Stimulated activated CD4-positive, alpha-beta T cell treated with anti-CD3 and anti-CD28 coated beads, Interleukin-1b, Interleukin-23, amount 100 ng/mL, for 24 hours (primary cell): ENCODE results near the gene EDNRA.
"Not testable (repeated sequence)": the region's sequence is repeated elsewhere in the genome, so short reads cannot be mapped to it uniquely, and the experiment has no call there.

Experiments used
- DNase-seq, 4 experiments: peaks; one replicate each; pipeline ENCODE4 v3.0.0-alpha.2; 2020; ENCODE audit warnings: low read depth in 4 of 4, low spot score in 1 of 4

Gene EDNRA

DNA sequence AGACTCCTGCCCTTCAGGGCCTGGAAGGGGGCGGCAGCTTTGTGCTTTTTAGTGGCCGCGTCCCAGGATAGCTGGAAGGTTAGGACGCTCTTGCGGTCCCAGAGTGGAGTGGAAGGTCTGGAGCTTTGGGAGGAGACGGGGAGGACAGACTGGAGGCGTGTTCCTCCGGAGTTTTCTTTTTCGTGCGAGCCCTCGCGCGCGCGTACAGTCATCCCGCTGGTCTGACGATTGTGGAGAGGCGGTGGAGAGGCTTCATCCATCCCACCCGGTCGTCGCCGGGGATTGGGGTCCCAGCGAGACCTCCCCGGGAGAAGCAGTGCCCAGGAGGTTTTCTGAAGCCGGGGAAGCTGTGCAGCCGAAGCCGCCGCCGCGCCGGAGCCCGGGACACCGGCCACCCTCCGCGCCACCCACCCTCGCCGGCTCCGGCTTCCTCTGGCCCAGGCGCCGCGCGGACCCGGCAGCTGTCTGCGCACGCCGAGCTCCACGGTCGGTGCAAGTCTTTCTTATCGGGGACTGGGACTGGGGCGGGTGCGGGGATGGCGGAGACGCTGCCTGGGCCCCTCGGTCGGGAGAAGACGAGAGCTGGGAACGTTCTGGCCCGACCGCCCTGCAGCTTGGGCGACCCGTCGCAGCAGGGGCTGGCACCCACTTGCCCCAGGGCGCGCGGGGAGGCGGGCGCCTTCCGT lies at the start of gene EDNRA:
TSS of gene EDNRA (plus strand) at position 207 of the 686 bp plus-strand sequence. CDS start 4,585 bp downstream, outside the sequence.
- no peak for DNase-seq

DNA sequence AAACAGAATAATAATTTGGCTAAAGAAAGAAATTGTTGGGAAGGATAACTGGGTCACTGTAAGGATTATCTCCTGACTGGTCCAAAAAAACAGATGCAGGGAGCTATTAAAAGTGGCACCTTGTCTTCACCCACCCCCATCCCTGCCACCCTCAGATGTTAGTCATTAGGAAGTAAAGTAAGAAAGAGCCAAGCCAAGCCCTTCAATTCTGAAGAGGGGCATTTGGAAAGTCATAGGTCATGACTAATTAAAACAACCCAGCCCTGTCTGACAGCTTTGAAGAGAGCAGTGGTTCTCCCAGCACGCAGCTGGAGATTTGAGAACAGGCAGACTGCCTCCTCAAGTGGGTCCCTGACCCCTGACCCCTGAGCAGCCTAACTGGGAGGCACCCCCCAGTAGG lies 46.5 kb upstream of the EDNRA start:
- not testable (repeated sequence) for DNase-seq

DNA sequence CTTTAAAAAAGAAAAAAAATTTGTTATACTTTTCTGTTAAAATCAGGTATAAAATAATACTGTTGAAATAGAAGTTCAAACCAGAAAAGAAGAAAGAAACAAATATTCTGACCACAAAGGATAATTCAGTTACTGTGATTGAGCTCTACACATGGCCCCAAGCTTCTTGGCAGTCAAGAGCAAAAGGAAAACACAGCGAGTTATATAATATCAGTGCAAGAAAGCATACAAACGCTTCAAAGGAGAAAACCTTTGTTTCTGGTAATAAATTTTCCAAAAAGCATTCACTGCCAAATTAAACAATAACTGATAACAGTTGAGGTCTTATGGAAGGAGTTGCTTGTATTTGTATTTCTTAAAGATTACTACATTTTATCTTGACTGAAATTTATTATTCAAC lies 40.5 kb upstream of the EDNRA start:
- no peak for DNase-seq

DNA sequence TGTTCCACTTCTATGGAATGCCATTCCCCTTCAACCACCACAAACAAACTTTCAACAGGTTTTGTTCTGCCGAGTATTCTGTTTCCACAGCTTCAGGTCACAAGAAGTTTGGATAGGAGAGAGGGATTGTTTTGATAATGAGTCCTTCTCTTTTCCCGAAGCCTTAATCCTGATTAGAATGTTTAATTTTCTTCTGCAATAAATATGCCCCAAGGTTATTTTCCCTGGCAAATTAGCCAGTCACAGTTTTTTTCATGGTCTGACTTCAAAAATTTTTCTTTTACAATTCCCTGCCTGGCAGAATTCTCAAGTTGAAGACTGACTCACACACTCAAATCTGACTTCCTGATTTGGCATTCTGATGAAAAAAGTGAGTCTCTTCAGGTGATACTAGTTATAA lies 33.1 kb upstream of the EDNRA start:
- DNase-seq, result no peak

DNA sequence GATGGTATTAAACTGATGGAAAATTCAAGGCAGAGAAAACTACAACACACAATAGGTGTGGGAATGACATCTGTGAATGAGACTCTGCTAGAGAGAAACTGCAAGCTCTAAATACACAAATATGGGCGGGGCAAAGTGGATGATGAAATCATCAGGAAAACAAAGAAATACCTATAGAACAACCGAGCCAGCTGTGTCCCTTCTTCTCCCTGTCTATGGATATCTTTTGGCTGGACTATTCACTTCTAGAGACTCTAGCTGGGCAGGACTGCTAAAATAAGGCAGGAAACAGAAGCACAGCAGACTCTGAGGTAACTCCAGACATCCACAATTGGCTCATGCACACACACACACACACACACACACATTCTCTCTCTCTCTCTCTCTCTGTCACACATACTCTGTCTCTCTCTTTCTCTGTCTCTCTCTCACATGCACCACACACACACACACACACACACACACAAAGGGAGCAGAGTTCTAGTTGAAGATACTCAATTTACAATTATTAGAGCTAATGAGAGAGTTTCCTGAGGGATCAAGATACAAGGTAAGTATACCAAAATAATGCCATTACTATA lies 27.2 kb upstream of the EDNRA start:
- no peak for DNase-seq

DNA sequence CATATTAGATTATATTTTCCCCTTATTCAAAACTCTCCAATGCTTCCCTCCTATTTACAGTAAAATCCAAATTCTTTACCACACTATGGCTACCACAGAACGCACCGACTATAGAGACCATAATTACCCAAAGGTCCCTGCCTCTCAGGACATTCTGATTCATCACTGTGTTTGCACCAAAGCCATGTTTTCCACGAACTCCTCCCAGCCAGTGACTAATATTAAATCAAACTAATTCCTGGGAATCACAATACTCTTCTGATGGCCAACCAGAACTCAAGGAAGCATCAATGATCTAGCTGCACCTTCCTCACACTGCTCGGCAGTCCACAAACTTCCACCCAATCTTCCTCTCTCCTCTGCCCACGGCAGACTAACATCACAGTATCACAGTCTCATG lies 24.2 kb upstream of the EDNRA start:
- no peak for DNase-seq

DNA sequence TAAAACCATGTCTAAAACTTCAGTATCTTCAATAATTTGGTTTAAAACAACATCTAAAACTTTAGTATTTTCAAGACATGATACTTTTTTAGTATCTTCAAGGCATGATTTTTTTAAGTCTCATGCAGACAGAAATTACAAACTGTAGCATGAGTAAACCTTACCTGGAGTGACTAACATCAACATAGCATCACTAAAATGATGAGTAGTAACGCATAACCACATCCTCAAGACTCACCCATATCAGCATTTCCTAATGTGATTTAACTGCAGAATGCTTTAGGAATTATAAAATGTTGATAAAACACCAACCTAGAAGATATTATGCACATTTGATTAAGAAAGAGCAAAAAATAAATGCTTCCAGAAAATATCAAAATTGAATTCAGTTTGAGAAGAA lies 19.7 kb upstream of the EDNRA start:
- DNase-seq, result no peak

DNA sequence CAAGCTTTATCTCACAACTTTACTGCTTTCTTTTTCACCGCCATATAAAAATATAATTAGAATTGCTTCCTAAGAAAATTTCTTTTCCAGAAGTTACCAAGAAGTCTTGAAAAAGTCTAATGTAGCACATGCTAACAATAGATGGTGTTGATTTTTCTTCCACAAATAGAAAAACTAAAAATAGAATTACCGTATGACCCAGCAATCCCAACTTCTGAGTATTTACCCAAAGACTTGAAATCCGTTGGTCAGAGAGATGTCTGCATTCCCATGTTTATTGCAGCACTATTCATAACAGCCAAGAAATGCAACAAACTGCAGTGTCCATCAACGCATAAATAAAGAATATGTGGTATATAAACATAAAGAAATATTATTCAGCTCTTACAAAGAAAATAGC lies 17.8 kb upstream of the EDNRA start:
- no peak for DNase-seq

DNA sequence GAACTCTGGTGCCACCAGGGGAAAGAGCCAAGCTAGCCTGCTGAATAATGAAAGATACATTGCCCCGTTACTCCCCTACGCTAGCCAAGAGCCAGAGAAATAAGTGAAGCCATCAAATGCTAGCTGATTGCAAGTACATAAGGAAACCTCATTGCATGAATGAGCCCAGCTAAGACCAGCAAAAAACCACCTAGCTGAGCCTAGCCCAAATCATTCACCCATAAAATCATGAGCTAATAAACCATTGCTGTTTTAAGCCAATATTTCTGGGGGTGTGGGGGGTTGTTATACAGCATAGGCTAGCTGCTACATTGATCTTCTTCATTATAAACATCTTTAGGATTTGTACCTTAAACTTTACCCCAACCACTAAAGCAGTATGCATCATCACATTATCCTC lies 15.4 kb upstream of the EDNRA start:
- DNase-seq, result no peak

DNA sequence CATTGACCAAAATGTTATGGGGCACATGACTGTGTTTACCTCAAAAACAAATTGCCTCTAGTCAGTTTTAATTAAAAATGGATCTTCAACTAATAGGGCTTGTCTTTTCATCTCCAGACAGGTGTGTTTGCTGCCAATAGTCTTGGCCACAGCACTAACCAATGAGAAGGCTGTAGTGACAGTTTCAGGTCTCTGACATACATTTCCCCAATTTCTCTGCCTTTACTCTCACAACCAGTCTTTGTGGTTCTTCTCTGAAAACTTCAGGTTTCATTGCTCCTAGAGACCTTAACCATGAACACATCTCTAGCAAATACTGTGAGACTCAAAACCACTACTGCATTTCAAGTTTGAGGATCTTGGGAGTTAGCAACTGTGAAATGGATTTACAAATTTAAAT lies 3.5 kb upstream of the EDNRA start:
- DNase-seq, result no peak

DNA sequence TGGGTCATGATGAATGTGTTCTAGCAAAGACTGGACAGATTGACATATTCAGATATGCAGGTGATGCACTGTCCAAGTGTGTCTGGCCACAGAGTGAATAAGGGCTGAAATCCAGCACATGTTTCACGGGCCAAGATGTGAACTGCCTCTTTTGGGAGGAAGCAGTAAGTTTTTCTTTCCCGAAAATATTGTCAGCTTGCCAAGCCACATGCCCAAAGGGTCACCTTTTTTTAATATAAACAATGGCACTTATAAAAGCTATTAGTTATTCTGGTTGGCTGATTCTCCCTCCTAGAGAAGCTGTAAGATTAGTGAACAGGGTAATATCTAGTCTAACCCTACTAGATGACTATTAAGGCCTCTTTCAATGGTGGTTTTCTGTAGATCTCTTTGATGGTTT lies 1.5 kb upstream of the EDNRA start:
- no peak for DNase-seq

DNA sequence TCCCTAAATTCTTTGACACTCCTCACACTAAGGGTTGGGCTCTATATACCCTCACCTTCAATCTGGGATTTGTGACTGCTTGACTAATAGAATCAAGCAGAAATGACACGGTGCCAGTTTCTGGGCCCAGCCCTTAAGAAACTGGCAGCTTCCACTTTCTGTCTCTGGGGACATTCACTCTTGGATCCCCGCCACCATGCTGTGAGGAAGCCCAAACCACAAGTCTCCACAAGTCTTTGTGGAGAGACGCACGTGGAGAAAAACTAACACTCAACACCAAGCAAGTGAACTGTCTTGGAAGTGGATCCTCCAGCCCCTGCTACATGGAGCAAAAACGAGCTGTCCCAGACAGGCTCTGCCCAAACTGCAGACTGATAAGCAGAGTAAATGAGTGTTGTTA lies 1.1 kb upstream of the EDNRA start:
- DNase-seq, result no peak

DNA sequence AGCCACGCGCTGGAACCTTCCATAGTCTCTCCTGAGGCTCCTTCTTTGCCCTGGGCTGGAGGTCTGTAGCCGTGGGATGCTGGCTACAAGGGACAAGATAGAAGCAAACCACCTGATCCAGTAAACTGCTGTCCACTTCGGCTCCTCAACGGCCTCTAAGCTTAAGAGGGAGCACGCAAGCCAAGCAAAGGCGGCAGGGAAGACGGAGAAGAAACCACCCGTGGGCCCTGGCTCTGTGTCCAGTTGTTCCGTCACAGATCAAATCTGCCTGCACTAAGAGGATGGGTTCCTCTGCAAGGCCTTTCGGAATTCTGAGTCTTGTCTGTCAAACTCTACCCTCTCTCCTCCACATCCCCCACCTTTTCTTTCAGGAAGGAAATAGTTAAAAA lies 401 bp upstream of the EDNRA start:
- no peak for DNase-seq

DNA sequence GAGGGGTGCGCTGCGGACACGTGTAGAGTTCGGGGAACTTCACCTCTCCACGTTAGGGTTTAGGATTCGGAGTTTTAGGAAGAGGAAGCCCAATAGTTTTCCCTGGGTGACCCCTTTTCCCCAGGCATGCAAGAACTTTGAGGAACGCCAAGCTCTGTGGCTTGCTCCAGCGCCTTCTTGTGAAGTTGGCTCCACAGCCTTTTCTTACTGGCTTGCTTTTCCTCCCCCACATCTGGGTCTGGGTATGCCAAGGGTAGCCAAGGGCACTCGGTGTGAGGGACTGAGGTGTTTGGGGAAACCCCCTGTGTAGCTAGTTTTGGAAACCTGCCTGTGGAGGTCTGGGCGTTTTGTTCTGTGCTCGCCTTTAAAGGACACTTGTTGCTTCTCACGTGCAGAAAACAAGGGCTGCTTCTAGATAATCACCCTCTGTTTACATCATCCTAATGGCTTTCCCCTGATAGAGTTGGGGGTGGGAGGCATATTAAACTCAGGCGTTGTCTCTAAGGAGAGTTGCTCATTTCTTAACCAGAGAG lies 746 bp downstream of the EDNRA start:
- no peak for DNase-seq

DNA sequence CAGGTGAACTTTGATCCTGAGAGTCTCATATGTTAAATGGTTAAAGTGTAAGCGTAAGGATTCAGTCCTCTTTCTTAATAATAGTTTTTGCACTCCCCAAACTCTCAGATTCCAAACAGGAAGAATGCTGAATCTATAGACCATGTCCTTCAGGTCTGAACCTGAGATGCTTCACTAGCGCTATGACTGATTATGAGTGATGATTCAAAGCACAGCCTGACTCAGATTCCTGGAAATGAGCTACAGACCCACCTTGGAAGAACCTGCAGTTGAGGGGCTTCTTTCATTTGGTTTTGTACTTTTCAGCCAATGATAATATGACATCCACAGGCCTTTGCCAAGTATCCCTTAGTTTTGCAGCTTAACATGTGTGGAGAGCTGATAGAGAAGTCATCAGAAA lies 1.4 kb downstream of the EDNRA start:
- DNase-seq, result no peak

DNA sequence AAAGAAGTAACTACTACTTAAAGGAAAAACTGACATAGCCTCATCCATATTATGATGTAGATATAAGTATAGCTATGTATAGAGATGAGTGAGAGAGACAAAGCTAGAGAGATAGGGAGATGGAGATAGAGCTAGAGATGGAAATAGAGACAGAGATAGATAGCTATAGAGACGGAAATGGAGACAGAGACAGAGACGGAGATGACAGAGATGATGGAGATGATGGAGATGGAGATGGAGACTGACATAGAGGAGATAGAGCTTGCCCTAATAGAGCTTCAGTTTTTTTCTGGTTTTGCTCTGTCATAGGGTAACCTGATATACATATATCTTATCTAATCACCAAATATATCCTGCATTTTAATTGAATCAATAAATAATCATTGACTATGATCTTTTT lies 4.3 kb downstream of the EDNRA start:
- no peak for DNase-seq

DNA sequence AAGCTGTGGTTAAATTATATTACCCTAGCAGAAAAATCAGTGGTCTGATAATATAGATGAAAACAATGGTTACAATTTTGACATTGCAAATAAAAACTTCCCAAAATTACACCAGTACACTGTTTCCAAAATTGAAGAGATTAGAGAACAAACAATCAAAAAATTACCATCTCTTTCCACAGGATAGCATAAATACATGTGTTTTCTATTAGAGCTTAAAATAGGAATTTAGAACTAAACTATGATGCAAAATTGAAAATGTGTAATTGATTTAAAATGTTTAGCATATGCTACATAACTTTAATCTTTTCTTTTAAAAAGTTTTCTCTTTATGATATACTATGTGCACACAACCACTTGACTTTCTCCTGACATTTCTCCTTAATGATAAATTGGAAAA lies 6.7 kb downstream of the EDNRA start:
- no peak for DNase-seq

DNA sequence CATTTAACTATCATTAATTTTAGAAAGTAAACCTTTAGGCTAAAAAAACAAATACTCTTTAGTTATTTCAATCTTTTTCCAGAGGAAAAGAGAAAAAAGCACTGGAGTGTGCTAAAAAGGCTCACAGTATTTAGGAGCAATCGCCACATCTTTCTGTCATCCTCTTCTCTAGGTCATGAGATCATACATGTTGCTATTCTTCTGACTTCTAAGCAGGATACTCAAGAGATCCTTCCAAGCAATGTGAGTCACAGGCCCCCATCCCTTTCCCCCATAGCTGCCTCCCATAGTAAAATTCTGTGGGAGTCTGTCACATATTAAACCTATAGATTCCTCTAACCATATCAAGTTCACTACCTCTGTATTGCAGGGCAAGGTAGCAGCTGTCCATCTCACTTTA lies 7.7 kb downstream of the EDNRA start:
- DNase-seq, result no peak

DNA sequence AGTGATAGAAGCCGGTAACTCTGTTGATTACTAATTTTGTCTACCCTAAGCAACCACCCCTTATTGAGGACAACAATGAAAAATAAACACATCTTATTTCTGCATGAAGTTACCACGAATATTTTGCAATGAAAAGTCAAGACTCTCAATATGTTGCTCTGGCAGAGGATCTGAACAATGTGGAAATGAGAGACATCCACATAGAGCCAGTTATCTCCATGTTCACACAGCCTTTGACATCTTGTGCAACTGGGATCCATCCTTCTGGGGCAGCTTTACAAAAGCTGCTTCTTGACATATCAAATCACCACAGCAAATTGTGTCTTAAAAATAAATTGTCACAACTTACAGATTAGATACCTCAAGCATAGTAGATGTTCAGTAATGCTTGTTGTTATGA lies 10.2 kb downstream of the EDNRA start:
- DNase-seq, result no peak

DNA sequence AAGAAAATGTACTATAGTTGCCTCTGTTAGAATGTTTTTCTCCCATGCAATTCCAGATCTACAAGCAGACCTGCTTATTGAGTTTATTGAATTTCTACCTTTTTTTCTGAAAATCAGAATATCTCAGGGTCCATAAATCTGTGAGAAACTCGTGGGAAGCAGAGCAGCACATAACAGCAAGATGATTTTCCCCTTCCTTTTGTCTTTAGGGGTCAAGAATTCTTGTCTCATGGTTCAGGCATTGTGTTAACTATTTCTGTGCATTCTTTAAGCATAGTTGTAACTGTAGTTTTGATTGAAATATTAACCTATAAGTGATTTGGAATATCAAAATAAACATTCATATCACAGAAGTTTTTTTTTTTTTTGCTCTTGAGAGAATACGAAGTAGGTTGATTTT lies 11.4 kb downstream of the EDNRA start:
- DNase-seq, result no peak

DNA sequence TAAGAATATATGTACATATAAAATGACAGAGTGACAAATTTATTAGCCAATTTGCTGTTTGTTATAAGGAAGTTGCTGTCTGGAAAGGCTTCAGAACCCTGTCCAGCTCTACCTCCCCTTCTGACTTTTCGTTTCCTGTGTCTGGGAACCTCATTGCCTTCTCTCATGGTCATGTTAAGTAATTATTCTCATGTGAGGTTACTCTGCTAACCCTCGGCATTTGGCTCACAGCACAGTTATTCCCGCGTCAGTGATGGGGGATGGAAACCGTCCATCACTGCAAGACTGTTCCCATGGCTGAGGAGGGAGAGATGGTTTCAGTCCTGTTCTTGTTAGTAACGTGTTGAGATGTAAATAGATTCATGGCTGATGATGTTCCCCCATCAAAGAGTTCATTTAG lies 11.9 kb downstream of the EDNRA start:
- no peak for DNase-seq

DNA sequence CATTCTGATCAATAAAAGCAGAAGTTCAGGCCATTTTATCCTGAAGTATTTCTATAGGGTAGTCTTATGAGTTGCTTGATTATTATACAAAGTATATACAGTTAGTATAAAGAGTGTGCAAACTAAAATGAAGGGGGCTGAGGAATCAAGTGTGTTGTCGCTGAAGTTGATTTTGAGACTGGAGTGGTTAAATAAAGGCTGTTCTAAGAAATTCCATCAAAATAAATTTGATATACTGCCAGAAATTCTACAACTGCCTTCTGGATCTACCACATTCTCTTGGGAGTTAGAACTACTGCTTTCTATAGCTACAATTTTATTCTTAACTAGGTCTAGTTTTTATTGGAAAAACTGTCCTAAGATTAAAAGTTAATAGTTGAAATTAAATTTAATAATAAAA lies 12.4 kb downstream of the EDNRA start:
- no peak for DNase-seq

DNA sequence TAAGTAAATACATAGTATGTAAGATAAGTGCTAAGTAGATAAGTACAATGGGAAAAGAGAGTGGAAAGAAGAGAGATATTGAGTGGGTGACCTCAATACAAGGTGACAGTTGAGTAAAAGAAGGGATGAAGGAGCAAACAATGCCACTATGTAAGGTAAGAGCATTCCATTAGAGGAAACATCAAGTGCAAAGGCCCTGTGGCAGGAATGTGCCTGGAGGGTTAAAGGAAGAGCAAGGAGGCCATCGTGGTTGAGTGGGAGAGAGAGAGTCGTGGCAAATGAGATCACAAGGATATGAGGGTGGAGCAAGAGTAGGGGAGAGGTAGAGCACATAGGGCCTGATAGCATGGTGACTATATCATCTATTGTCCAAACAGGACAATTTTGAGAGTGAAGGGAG lies 13.4 kb downstream of the EDNRA start:
- DNase-seq, result no peak
